DMS 273 treated with DMSO at 0.1 percent for 48 hours (cell line): ENCODE data around the gene TGM2.

Experiments
- DNase-seq: peaks from one replicate; lab custom pipeline; 2025; lab: John Stamatoyannopoulos, UW

TGM2 gene

DNA sequence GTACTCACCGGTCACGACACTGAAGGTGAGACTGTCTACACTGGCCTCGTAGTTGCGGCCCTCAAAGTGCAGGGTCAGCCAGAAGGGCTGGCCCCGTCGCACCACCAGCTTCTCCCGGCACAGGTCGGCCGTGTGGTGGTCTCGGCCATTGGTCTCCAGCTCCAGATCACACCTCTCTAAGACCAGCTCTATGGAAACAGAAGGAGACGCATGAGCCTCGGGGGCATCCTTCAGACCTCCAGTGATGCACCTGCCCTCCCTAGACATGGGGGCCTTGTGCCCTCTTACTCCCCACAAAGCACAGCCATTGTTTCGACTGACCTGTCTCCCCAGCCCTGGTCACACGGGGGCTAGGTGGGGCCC is 3.7 kb downstream of the TGM2 start:
- DNase-seq, result no peak

DNA sequence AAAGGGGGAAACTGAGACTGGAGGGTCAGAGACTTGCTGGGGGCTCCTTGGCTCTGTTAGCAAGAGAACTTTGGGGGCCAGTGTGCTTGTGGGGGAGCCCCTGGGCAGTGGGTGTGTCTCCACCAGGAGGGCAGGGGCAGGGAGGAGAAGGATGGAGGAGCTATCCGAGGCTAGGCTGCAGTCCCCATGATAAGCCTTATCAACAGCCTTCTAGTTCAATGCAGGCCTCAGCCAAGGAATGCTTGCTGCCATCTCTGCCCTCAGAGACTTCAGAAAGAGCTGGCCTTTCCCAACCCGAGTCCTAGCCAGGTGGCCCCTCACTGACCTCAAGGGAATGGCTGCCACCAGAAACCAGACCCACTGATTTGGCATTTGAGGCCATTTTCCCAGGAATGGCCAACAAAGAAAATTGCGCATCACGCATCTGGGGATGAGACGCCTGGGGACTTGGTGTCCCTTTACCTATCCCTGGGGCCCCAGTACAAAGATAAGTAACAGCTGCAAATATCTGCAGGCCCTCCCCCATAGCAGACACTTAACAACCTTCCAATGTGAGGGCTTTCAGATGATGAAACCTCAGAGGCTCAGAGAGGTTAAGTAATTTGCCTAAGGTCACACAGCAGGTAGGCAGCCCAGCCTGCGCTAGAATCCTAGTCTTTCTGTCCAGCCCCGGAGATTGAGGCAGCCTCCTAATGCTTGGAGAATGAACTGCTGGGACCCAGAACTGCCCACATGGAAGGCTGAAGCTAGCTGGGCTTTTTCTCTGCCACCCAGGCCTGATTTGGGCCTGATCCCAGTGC is 4.9 kb downstream of the TGM2 start:
- no peak for DNase-seq

DNA sequence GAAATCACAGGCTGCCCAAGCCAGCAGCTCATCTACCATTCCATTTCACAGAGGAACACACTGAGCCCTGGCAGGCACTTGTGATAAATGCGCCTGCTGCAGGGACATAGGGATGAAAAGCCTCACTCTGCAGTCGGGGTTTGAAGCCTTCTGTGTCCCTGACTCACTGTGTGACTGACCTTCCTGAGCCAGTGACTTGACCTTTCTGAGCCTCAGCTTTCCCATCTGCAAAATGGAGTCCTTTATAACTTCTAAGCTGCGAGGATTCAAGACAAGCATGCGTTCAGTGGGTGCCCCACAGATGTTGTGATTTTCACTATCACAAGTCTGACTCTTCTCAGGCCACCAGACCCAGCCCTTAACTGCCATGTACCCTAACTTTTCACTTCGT is 5.5 kb downstream of the TGM2 start:
- DNase-seq, result no peak

DNA sequence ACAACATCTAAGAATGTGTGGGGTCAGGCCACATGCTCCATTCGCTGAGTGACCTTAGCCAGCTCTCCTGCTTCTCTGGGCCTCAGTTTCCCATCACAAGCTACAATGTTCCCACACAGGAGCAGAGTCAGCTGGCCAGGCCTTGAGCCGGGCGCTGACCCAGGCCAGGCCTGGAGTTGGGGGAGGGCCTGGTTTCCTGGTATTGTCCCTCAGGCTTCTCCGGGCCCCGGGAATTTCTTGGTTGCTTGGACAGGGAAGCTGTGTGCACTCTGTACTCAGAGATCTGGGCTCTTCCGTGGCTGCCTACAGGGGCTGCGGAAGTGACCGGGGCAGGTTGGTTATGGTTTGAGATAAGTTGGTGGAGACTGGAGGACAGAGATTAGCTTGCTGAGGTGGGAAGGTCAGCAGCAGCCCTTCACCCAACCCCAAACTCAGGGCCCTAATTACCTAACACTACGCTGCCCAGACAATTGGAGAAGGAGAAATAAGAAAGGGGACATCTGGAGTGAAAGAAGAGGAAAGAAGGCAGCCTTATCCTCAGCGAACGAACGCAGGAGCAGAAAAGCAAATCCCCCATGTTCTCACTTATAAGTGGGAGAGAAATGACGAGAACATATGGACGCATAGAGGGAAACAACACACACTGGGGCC is 6.2 kb downstream of the TGM2 start:
- DNase-seq, result no peak

DNA sequence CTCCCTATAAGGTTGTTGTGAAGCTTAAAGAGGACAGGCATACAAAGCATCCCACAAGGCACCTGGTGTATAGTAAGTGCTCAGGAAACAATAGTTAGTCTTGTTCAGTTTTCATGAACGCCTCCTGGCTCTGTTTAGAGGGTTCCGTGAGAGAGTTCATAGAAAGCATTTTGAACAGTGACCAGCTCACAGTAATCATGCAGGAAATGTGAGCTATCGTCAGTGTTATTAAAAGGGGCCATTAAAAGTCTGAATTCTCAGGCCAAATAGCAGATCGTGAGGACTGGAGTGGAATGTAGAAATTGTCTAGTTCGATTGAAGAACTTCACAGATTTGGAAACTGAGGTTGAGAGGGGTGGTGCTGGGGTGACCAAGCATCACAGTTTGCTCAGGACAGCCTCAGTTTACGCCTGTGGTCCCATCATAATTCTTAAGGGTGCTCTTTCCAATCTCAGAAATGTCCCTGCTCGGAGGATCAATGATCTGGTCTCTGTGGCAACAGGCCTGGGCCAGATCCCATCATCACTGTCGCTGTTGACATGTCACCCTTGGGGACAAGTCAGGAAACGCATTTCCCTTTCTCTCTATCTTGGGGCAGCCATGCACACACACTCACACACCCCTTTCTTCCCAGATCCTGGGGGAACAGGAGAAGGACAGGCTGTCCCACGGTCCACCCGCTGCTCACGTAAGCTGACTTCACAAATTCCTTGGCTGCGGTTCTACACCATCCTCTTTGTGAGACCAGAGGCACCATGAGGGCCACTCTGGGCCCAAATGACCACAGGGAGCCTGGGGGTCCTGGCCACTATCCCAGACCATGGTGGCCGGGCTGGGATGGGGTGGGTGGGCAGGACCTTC is 7.2 kb downstream of the TGM2 start:
- no peak for DNase-seq

DNA sequence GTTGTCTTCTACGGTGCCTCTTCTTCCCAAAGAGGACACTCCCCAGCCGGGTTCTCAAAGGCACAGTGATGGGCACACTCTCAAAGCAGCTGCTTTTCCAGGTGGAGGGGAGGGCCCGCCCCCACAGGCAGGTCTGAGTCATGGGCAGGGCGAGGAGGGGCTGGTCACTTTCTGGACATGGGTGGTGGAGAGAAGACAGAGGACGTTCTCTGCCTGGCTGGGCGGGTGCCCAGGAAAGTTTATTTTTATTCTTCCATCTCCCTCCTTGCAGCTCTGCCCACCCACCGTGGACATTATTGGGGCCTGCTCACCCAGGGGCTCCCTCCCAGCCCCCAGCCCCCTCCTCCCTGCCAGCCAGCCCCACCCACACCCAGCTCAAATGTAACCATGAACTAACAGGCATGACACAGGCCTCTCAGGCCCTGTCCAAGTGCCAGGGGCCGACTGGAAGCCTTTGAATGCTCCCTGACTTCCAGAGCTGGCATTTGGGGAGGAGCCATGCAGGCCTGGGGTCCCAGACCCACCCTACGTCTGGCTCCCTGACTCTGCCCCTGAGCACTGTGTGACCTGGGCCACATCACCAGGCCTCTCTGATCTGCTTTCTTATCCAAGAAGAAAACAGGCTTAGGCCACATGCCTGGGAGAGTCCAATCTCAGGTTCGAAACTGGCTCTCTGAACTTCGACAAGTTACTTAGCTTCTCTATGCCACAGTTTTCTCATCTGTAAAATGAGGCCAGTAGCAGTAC is 8.0 kb downstream of the TGM2 start:
- DNase-seq, result no peak

DNA sequence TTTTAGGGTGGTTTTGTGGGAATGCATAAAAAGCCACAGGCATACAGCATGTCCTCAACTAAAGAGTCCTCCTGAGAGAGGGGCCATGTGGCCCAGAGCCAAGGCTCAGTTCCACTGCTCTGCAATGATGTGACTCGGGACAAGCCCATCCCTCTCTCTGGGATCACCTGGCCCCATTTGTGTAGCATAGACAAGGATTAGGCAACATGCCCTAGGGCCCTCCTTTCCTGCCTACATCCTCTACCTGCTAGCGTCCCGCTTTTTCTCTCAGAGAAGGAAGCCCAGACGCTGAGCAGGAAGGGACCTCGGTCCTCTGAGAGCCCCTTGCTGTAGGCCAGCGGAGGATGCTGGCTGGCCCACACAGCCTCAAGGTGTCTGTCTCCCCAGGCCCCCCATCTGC is 8.8 kb downstream of the TGM2 start:
- no peak for DNase-seq

GRCh38 chr20:38155811-38156210 is 9.3 kb downstream of the TGM2 start:
- no peak for DNase-seq

- no peak for DNase-seq
These were observed 11.7 kb downstream of the TGM2 start for GRCh38 chr20:38153401-38153800.

- no peak for DNase-seq
These were observed 12.3 kb downstream of the TGM2 start for GRCh38 chr20:38152621-38153221.

GRCh38 chr20:38152175-38152620 is 12.9 kb downstream of the TGM2 start:
- peak; percentile 39 for DNase-seq

DNA sequence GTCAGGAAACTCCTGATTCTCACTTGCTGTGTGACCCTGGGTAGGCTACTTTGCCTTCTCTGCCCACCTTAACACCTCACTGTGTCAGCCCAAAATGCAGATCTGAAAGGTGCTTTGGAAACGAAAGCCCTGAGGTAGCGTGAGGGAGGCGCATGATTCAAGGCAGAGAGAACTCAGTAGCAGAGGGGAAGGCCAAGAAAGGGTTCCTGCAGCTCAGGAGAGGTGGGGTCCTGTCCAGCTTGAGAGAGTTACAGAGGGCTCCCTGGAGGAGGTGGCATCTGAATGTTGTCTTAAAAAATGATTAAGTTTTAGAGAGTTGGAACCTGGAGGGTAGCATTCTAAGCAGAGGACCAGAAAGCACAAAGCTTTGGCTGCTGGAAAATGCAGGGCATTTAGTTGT is 13.6 kb downstream of the TGM2 start:
- no peak for DNase-seq

DNA sequence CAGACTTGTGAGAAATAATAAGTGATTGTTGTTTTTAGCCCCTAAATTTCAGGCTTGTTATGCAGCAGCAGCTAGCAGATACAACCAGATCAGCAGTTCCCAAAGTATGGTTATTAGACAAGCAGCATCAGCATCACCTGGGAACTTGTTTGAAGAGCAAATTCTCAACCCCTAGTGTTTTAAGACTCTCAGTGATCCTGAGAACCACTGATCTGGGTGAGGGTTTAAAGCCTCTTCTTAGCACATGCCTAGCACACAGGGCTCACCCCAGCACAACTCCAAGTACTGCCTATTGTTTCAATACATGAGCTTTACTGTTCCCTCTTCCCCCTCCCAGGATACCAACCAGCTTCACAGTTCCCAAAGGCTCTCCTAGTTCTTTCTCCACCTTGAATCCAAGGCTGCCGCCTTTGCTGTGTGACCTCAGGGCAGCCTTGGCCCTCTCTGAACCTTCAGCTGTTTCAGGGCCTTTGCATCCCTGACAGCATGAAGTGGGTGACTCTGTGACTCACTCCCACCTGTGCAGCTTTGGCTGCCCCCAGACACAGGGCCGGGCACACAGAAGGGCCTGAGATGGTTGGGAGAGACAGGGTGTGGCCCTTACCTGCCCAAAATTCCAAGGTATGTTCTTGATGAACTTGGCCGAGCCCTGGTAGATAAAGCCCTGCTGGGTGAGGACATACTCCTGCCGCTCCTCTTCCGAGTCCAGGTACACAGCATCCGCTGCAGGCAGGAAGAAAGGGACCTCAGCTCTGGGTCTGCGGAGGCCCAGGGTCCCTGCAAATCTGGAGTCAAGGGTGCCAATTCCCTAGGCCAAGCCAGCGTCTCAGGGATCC is 14.5 kb downstream of the TGM2 start:
- no peak for DNase-seq

GRCh38 chr20:38148328-38149102 is 16.6 kb downstream of the TGM2 start:
- DNase-seq, result no peak

- no peak for DNase-seq
These were observed 17.3 kb downstream of the TGM2 start for GRCh38 chr20:38147751-38148150.

DNA sequence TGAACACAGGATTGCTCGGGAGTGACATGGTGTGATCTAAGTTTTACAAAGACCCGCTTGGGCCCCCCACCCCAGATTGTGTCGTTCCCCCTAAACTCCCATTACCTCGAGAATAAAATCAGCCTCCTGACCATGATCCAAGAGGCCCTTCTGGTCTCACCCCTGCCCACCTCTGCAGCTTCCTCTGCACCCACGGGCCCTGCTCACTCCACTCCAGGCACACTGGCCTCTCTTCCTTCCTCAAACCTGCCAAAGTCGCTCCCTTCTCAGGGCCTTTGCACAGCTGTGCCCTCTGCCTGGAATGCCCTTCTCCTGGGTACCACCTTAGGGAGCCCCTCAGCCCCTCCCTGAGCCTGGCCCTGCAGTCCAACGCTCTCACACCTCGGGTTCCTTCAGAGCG is 17.9 kb downstream of the TGM2 start:
- peak; percentile 64 for DNase-seq

- DNase-seq, result no peak
These were observed 18.4 kb downstream of the TGM2 start for GRCh38 chr20:38146628-38147027.

DNA sequence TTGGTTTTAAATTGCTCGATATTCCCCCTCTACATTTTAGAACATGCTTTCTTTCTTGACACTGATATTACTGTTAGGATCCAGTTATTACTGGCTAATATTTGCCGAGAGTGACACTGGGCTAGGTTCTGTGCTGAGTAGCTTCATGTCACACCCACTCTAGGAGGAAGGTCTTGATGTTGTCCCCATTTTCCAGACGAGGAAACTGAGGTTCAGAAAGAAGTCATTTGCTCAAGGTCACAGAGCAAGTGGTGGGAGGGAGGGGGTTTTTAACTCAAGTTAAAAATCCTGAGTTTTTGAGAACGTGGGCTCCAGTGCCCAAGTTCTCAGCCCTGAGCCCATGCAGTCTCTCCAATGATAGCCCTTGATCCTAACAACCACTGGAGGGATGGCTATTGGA is 18.9 kb downstream of the TGM2 start:
- DNase-seq, result no peak

DNA sequence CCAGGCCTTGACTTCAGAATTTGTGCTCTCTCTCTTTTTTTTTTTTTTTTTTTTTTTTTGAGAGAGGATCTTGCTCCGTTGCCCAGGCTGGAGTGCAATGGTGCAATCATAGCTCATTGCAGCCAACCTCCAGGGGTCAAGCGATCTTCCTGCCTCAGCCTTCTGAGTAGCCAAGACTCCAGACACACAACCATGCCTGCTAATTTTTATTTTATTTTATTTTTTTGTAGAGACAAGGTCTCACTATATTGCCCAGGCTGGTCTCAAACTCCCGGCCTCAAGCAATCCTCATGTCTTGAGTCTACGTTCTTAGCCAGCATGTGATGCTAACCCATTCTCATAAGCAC is 19.4 kb downstream of the TGM2 start:
- no peak for DNase-seq
